H9 (cell line): ENCODE results near the gene ZNF26. TPM values are rescaled to one million over a fixed set of nuclear protein-coding genes. Genes with fewer than 3 reads are reported as not detected.

ENCODE experiments used
- DNase-seq: peaks from one replicate; pipeline ENCODE4 v3.0.0-alpha.2; 2017
- H2AFZ ChIP-seq: one replicate; pipeline ENCODE4 v1.6.1; 2013; ENCODE audit warnings: mild to moderate bottlenecking, low read length, control low read depth, moderate library complexity
- H2AK5ac ChIP-seq: 2 replicates; pipeline ENCODE4 v1.6.1; 2013; ENCODE audit warnings: low read length, control low read depth, mixed read lengths; ENCODE audit not compliant: insufficient read length
- H2BK120ac ChIP-seq: one replicate; pipeline ENCODE4 v1.6.1; 2013; ENCODE audit warnings: low read depth, mild to moderate bottlenecking, low read length, control low read depth, inconsistent platforms; ENCODE audit not compliant: poor library complexity, severe bottlenecking
- H2BK12ac ChIP-seq: 2 replicates; pipeline ENCODE4 v1.6.1; 2013; ENCODE audit warnings: low read length, control low read depth, mixed read lengths, low read depth; ENCODE audit not compliant: insufficient read length
- H2BK15ac ChIP-seq: 2 replicates; pipeline ENCODE4 v1.6.1; 2013; ENCODE audit warnings: low read depth, low read length, control low read depth
- H2BK20ac ChIP-seq: one replicate; pipeline ENCODE4 v1.6.1; 2013; ENCODE audit warnings: low read depth, mild to moderate bottlenecking, low read length, control low read depth, inconsistent platforms; ENCODE audit not compliant: poor library complexity, severe bottlenecking
- H2BK5ac ChIP-seq: 2 replicates; pipeline ENCODE4 v1.6.1; 2013; ENCODE audit warnings: low read length, control low read depth, mixed read lengths; ENCODE audit not compliant: insufficient read length
- H3K14ac ChIP-seq: 2 replicates; pipeline ENCODE4 v1.6.1; 2013; ENCODE audit warnings: low read length, control low read depth; ENCODE audit not compliant: insufficient read depth
- H3K18ac ChIP-seq: 2 replicates; pipeline ENCODE4 v1.6.1; 2013; ENCODE audit warnings: low read depth, mild to moderate bottlenecking, mixed read lengths, low read length, control low read depth; ENCODE audit not compliant: insufficient read length
- H3K23ac ChIP-seq: 2 replicates; pipeline ENCODE4 v1.6.1; 2013; ENCODE audit warnings: low read length, control low read depth, mixed read lengths, low read depth; ENCODE audit not compliant: insufficient read length
- H3K23me2 ChIP-seq: 2 replicates; pipeline ENCODE4 v1.6.1; 2013; ENCODE audit warnings: low read depth, mild to moderate bottlenecking, mixed read lengths, low read length, control low read depth; ENCODE audit not compliant: insufficient read length, poor library complexity, severe bottlenecking
- H3K27ac ChIP-seq: 2 replicates; pipeline ENCODE4 v1.5.1; 2013; ENCODE audit warnings: low read length, control low read depth, mixed read lengths, low read depth; ENCODE audit not compliant: insufficient read length
- H3K27me3 ChIP-seq: 2 replicates; pipeline ENCODE4 v1.6.1; 2013; ENCODE audit warnings: low read length, control low read depth, inconsistent platforms; ENCODE audit not compliant: insufficient read depth
- H3K4ac ChIP-seq: 2 replicates; pipeline ENCODE4 v1.6.1; 2013; ENCODE audit warnings: low read depth, mild to moderate bottlenecking, control low read depth, inconsistent platforms, low read length, moderate library complexity
- H3K4me1 ChIP-seq: 2 replicates; pipeline ENCODE4 v1.6.1; 2013; ENCODE audit warnings: low read length, control low read depth, inconsistent platforms; ENCODE audit not compliant: insufficient read depth
- H3K4me2 ChIP-seq: 2 replicates; pipeline ENCODE4 v1.6.1; 2013; ENCODE audit warnings: low read length, control low read depth, mixed read lengths; ENCODE audit not compliant: insufficient read length, insufficient read depth
- H3K56ac ChIP-seq: 2 replicates; pipeline ENCODE4 v1.6.1; 2013; ENCODE audit warnings: low read depth, mild to moderate bottlenecking, mixed read lengths, low read length, control low read depth; ENCODE audit not compliant: insufficient read length
- H3K79me1 ChIP-seq: 2 replicates; pipeline ENCODE4 v1.6.1; 2013; ENCODE audit warnings: low read depth, mild to moderate bottlenecking, moderate library complexity, low read length, control low read depth, inconsistent platforms; ENCODE audit not compliant: insufficient read depth, poor library complexity, severe bottlenecking
- H3K79me2 ChIP-seq: 2 replicates; pipeline ENCODE4 v1.6.1; 2013; ENCODE audit warnings: low read length, control low read depth, inconsistent platforms; ENCODE audit not compliant: insufficient read depth
- H3K9ac ChIP-seq: 2 replicates; pipeline ENCODE4 v1.6.1; 2013; ENCODE audit warnings: low read length, control low read depth, mixed read lengths; ENCODE audit not compliant: insufficient read length; ENCODE audit errors: extremely low read depth
- H3K9me3 ChIP-seq: one replicate; pipeline ENCODE4 v1.6.1; 2013; ENCODE audit warnings: low read depth, low read length, inconsistent platforms; ENCODE audit not compliant: control insufficient read depth
- H3T11ph ChIP-seq: one replicate; pipeline ENCODE4 v1.6.1; 2013; ENCODE audit warnings: mild to moderate bottlenecking, low read length, control low read depth, inconsistent platforms
- H4K20me1 ChIP-seq: one replicate; pipeline ENCODE4 v1.6.1; 2013; ENCODE audit not compliant: control insufficient read depth, insufficient read length, insufficient read depth
- H4K5ac ChIP-seq: 2 replicates; pipeline ENCODE4 v1.6.1; 2013; ENCODE audit warnings: low read depth, mild to moderate bottlenecking, mixed read lengths, low read length, control low read depth; ENCODE audit not compliant: insufficient read length
- H4K8ac ChIP-seq: replicated peaks from 2 replicates; pipeline ENCODE4 v1.6.1; 2013; ENCODE audit warnings: low read length, control low read depth, mixed read lengths, low read depth; ENCODE audit not compliant: insufficient read length
- H4K91ac ChIP-seq: 2 replicates; pipeline ENCODE4 v1.6.1; 2013; ENCODE audit warnings: low read depth, mild to moderate bottlenecking, moderate library complexity, mixed read lengths, low read length, control low read depth; ENCODE audit not compliant: insufficient read length
- H3K27ac Mint-ChIP-seq, 3 experiments: 2 replicates in 2 of 3; 3 replicates in 1 of 3; pipeline ENCODE4 v1.8.0; 2020 to 2021; ENCODE audit warnings: mixed read lengths in 3 of 3, mild to moderate bottlenecking in 1 of 3, moderate library complexity in 1 of 3
- H3K27me3 Mint-ChIP-seq: 2 replicates; pipeline ENCODE4 v1.8.0; 2021; ENCODE audit warnings: low read depth, mild to moderate bottlenecking, moderate library complexity, mixed read lengths
- H3K36me3 Mint-ChIP-seq, 3 experiments: 2 replicates in 2 of 3; 3 replicates in 1 of 3; pipeline ENCODE4 v1.8.0; 2020 to 2021; ENCODE audit warnings: low read depth in 3 of 3, mixed read lengths in 3 of 3; ENCODE audit not compliant: insufficient read depth in 1 of 3
- H3K4me1 Mint-ChIP-seq, 2 experiments: 2 replicates each; pipeline ENCODE4 v1.8.0; 2020; ENCODE audit warnings: mixed read lengths in 2 of 2
- H3K4me3 Mint-ChIP-seq, 2 experiments: 2 replicates in 1 of 2; 3 replicates in 1 of 2; pipeline ENCODE4 v1.8.0; 2020 to 2021; ENCODE audit warnings: mild to moderate bottlenecking in 2 of 2, mixed read lengths in 2 of 2, moderate library complexity in 1 of 2
- H3K9me3 Mint-ChIP-seq, 2 experiments: 2 replicates in 1 of 2; 3 replicates in 1 of 2; pipeline ENCODE4 v1.8.0; 2020; ENCODE audit warnings: mild to moderate bottlenecking in 2 of 2, mixed read lengths in 2 of 2, moderate library complexity in 1 of 2
- WGBS: extraction: QIAGEN DNeasy Blood & Tissue Kit; methylation state at CpG from one replicate; pipeline ENCODE4 v1.1.7; 2013; ENCODE audit warnings: missing lambda C conversion rate, low lambda C conversion rate, mixed read lengths; ENCODE audit not compliant: insufficient read length; ENCODE audit errors: extremely low coverage; 5-methylcytosine and 5-hydroxymethylcytosine counted together
- total RNA-seq: library from RNA; stranded (reverse); gene quantifications from 2 replicates; pipeline ENCODE4 v1.2.1, GENCODE V29; 2021
- TF ChIP-seq, protein P1 (sequence below): fragments of 200-600 bp; sonication (generic); conservative IDR thresholded peaks from 3 replicates; pipeline ENCODE4 v1.8.0; 2021; ENCODE audit warnings: antibody characterized with exemption, mild to moderate bottlenecking

The ZNF26 gene
- total RNA-seq, 1 experiment from 2014 or later, result 13.2 TPM

DNA sequence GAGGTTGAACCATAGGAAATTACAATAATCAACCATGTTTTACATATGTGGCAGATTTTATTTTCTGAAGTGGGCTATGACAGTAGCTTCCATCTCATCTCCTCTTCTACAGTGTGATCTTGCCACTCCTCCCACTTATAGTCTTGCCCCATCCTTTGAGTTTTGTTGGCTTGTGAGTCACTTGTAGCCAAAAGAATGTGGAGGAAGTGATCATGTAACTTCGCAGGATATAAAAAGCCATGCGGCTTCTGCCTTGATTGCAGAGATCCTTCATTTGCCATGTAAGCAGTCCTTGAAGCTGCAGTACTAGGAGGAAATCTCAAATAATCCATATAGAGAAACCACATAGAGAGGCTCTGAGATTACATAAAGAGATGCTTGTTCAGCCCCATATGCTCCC is 37.4 kb downstream of the ZNF26 start:
- Histone ChIP-seq H3K4me1 (no peaks in the 10 kb centered on the region), H3K14ac (no peak overlapping the region), H3K9ac (no peak overlapping the region), H3K4me2 (no peak overlapping the region), H3K9me3 (peaks cover 43% of the 10 kb centered on the region), H3T11ph (no peak overlapping the region), H3K79me1 (no peaks in the 10 kb centered on the region), H3K79me2 (no peaks in the 10 kb centered on the region), H4K91ac (no peak overlapping the region), H4K20me1 (no peaks in the 10 kb centered on the region), H4K8ac (no peak overlapping the region), H3K27ac (no peak overlapping the region), H2BK20ac (no peak overlapping the region), H3K23me2 (no peaks in the 10 kb centered on the region), H2BK15ac (no peak overlapping the region), H2AK5ac (no peak overlapping the region), H2BK5ac (no peak overlapping the region), H4K5ac (no peak overlapping the region), H2AFZ (no peak overlapping the region), H3K56ac (no peak overlapping the region), H3K18ac (no peak overlapping the region), H2BK12ac (no peak overlapping the region), H2BK120ac (no peak overlapping the region), H3K4ac (no peak overlapping the region), H3K27me3 (no peaks in the 10 kb centered on the region), H3K23ac (no peak overlapping the region)
- TF ChIP-seq, protein P1, sequence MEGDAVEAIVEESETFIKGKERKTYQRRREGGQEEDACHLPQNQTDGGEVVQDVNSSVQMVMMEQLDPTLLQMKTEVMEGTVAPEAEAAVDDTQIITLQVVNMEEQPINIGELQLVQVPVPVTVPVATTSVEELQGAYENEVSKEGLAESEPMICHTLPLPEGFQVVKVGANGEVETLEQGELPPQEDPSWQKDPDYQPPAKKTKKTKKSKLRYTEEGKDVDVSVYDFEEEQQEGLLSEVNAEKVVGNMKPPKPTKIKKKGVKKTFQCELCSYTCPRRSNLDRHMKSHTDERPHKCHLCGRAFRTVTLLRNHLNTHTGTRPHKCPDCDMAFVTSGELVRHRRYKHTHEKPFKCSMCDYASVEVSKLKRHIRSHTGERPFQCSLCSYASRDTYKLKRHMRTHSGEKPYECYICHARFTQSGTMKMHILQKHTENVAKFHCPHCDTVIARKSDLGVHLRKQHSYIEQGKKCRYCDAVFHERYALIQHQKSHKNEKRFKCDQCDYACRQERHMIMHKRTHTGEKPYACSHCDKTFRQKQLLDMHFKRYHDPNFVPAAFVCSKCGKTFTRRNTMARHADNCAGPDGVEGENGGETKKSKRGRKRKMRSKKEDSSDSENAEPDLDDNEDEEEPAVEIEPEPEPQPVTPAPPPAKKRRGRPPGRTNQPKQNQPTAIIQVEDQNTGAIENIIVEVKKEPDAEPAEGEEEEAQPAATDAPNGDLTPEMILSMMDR, result no peak
- H3K4me3 Mint-ChIP-seq, result no peak overlapping the region
- peaks cover 69 to 73% of the 10 kb centered on the region in 2 experiments for H3K9me3 Mint-ChIP-seq
- no peaks in the 10 kb centered on the region for H3K4me1 Mint-ChIP-seq
- no CpG with 5 or more reads among the region's 2 CpGs for WGBS
- H3K27me3 Mint-ChIP-seq, result no peaks in the 10 kb centered on the region; the same call in 1 of the 2 replicates
- no peak for DNase-seq
- H3K36me3 Mint-ChIP-seq, result peaks cover 14 to 17% (median 14%) of the 10 kb centered on the region in 3 experiments
- H3K27ac Mint-ChIP-seq, result no peak overlapping the region
